Measurements from ENCODE around the gene HMGXB3.
"Not testable (repeated sequence)": the region's sequence is repeated elsewhere in the genome, so short reads cannot be mapped to it uniquely, and the experiment has no call there.

The HMGXB3 gene

GRCh38 chr5:150014456-150014855 lies 13.9 kb downstream of the HMGXB3 start:
- no peak overlapping the region for H3K4me3 ChIP-seq (ENCODE audit: low read length)
- no peak overlapping the region for H3K9ac ChIP-seq (ENCODE audit: low read length)
- no peaks in the 10 kb centered on the region for H3K27me3 ChIP-seq (ENCODE audit: control insufficient read depth, insufficient read depth, low read length)
- peaks cover 10% of the 10 kb centered on the region for H3K4me1 ChIP-seq (ENCODE audit: control insufficient read depth, insufficient read depth, low read length)
- no peaks in the 10 kb centered on the region for H3K9me3 ChIP-seq (ENCODE audit: control insufficient read depth, low read length)
- H3K36me3 ChIP-seq (ENCODE audit: control insufficient read depth, insufficient read depth, low read length): peaks cover 23% of the 10 kb centered on the region

GRCh38 chr5:150015415-150015814 lies 14.9 kb downstream of the HMGXB3 start:
- no peaks in the 10 kb centered on the region for H3K27me3 ChIP-seq (ENCODE audit: control insufficient read depth, insufficient read depth, low read length)
- no peak overlapping the region for H3K4me3 ChIP-seq (ENCODE audit: low read length)
- no peak overlapping the region for H3K9ac ChIP-seq (ENCODE audit: low read length)
- H3K36me3 ChIP-seq (ENCODE audit: control insufficient read depth, insufficient read depth, low read length): peaks cover 17% of the 10 kb centered on the region
- peaks cover 10% of the 10 kb centered on the region for H3K4me1 ChIP-seq (ENCODE audit: control insufficient read depth, insufficient read depth, low read length)
- no peaks in the 10 kb centered on the region for H3K9me3 ChIP-seq (ENCODE audit: control insufficient read depth, low read length)

DNA sequence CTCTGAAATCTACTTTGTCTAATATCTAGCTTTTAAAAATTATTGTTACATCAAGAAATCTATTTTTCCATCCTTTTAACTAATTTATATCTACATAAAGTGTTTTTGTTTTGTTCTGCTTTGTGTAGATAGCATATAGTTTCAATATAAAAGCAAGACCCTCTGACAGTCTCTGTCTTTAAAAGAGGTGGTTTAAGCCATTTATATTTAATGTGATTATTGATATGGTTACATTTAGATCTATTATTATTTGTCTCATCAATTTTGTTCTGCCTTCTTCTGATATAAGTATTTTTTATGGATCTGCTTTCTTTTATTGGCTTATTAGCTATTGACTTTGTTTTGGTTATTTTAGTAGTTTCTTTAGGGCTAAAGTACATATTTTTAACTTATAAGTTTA lies 16.0 kb downstream of the HMGXB3 start:
- H3K4me1 ChIP-seq (ENCODE audit: control insufficient read depth, insufficient read depth, low read length): peaks cover 12% of the 10 kb centered on the region
- H3K27me3 ChIP-seq (ENCODE audit: control insufficient read depth, insufficient read depth, low read length): no peaks in the 10 kb centered on the region
- H3K4me3 ChIP-seq (ENCODE audit: low read length): no peak overlapping the region
- no peak overlapping the region for H3K9ac ChIP-seq (ENCODE audit: low read length)
- H3K36me3 ChIP-seq (ENCODE audit: control insufficient read depth, insufficient read depth, low read length): peaks cover 11% of the 10 kb centered on the region
- no peaks in the 10 kb centered on the region for H3K9me3 ChIP-seq (ENCODE audit: control insufficient read depth, low read length)

DNA sequence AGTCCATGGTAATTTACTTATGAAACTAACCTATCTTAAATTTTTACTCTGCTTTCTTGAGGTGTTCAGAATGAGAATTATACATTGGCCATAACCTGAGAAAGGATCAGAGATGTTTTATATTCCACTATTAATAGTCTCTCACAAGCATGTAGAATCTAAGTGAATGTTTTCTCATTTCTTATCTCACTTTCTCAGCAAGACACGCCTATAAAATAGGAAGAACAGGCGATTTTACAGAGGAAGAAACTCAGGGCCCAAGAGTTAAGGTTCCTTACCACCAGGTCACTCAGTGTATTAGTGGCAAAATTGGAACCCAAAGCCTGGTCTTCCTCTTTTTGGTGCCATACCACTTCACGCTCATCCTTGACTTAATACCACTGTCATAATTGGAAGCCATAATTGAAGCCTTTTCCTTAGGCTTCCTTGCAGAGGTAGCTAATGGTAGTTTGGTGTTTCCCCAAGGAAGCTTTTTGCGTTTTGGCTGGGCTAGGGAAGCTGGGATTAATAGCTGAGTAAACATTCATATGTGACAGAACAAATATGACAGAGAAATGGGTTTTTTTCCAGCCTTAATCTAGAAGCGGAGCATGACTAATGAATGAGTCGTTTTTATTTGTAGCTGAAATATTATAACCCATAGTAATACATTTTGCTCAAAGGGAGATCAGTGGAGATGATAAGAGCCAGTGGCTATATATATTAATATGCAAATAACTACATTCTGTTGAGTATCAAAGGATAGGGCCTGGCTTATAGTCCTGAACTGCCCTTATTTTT lies 16.9 kb downstream of the HMGXB3 start:
- Histone ChIP-seq H3K36me3 (ENCODE audit: control insufficient read depth, insufficient read depth, low read length) (peaks cover 7% of the 10 kb centered on the region), H3K27me3 (ENCODE audit: control insufficient read depth, insufficient read depth, low read length) (no peaks in the 10 kb centered on the region), H3K4me1 (ENCODE audit: control insufficient read depth, insufficient read depth, low read length) (peaks cover 17% of the 10 kb centered on the region), H3K4me3 (ENCODE audit: low read length) (no peak overlapping the region), H3K9ac (ENCODE audit: low read length) (no peak overlapping the region), H3K9me3 (ENCODE audit: control insufficient read depth, low read length) (no peaks in the 10 kb centered on the region)

- Histone ChIP-seq H3K9me3 (ENCODE audit: control insufficient read depth, low read length) (no peaks in the 10 kb centered on the region), H3K9ac (ENCODE audit: low read length) (no peak overlapping the region), H3K4me3 (ENCODE audit: low read length) (no peak overlapping the region), H3K4me1 (ENCODE audit: control insufficient read depth, insufficient read depth, low read length) (peaks cover 17% of the 10 kb centered on the region), H3K36me3 (ENCODE audit: control insufficient read depth, insufficient read depth, low read length) (no peaks in the 10 kb centered on the region), H3K27me3 (ENCODE audit: control insufficient read depth, insufficient read depth, low read length) (no peaks in the 10 kb centered on the region)
Measured at GRCh38 chr5:150020249-150020648, 19.7 kb downstream of the HMGXB3 start.

DNA sequence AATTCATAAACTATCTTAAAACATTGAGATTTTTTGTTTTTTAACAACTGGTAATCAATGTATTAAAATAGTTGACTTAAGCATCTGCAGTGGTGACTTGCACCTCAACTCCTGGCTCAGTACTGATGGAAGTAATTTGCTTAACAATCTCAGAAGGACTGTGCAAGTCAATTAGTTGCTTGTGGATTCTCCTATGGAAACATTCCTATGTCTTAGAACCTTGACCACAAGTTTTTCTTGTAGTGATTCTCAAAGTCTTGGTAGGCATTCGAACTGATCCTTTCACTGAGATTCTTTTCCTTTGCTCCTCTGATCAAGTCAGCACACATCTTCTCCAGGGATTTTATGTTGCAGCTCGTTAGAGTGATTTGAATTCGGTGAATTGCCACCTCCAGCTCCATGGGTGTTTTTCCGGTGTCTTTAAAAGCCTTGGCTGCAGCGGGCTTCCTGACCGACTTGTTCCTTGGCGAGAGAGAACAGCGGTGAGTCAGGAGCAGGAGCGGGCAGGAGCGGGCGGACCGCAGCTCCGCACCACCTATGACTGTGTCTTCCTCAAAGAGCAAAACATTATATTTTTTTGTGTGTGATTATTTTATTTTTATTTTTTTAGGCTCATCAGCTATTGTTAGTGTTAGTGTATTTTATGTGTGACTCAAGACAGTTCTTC lies 21.1 kb downstream of the HMGXB3 start:
- no peaks in the 10 kb centered on the region for H3K27me3 ChIP-seq (ENCODE audit: control insufficient read depth, insufficient read depth, low read length)
- peaks cover 17% of the 10 kb centered on the region for H3K4me1 ChIP-seq (ENCODE audit: control insufficient read depth, insufficient read depth, low read length)
- H3K9me3 ChIP-seq (ENCODE audit: control insufficient read depth, low read length): no peaks in the 10 kb centered on the region
- H3K4me3 ChIP-seq (ENCODE audit: low read length): no peak overlapping the region
- H3K9ac ChIP-seq (ENCODE audit: low read length): no peak overlapping the region
- peaks cover 8% of the 10 kb centered on the region for H3K36me3 ChIP-seq (ENCODE audit: control insufficient read depth, insufficient read depth, low read length)

DNA sequence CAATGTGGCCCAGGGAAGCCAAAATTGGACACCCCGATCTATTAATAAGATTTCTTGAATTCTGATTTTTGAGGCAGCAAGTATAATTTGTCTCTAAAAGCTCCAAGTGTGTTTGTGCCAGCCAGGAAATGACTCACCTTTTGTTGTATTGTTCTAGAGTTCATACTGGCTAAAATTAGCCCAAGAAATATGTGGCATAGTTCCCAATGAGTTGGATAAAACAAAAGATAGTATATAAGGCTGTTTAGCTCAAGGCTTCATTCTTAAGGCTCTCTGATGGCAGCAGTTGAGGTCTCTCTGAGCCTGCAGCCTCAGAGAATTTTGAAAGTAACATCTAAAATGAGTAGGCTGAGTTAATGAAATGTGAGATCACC lies 21.6 kb downstream of the HMGXB3 start:
- no peak overlapping the region for H3K4me3 ChIP-seq (ENCODE audit: low read length)
- peaks cover 17% of the 10 kb centered on the region for H3K4me1 ChIP-seq (ENCODE audit: control insufficient read depth, insufficient read depth, low read length)

DNA sequence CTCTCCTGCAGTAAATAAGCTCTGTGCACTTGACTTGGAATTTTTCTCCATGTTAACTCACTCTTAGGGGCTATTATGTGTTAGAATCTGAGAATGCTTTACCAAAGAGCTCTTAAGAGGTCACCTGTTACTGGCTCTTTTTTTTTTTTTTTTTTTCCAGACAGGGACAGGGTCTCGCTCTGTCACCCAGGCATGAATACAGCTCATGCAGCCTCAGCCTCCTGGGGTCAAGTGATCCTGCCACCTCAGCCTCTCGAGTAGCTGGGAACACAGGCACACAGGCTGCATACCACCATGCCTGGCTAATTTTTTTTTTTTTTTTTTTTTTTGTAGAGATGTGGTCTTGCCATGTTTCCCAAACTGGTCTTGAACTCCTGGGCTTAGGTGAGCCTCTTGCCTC lies 22.1 kb downstream of the HMGXB3 start:
- Histone ChIP-seq H3K36me3 (ENCODE audit: control insufficient read depth, insufficient read depth, low read length) (peaks cover 9% of the 10 kb centered on the region), H3K4me3 (ENCODE audit: low read length) (no peak overlapping the region)

More for the DNA sequence above, 21.6 kb downstream of the HMGXB3 start:
- no peaks in the 10 kb centered on the region for H3K27me3 ChIP-seq (ENCODE audit: control insufficient read depth, insufficient read depth, low read length)
- H3K36me3 ChIP-seq (ENCODE audit: control insufficient read depth, insufficient read depth, low read length): peaks cover 9% of the 10 kb centered on the region
- no peaks in the 10 kb centered on the region for H3K9me3 ChIP-seq (ENCODE audit: control insufficient read depth, low read length)
- no peak overlapping the region for H3K9ac ChIP-seq (ENCODE audit: low read length)

GRCh38 chr5:150023136-150023535 lies 22.6 kb downstream of the HMGXB3 start:
- H3K9ac ChIP-seq (ENCODE audit: low read length): no peak overlapping the region
- no peaks in the 10 kb centered on the region for H3K27me3 ChIP-seq (ENCODE audit: control insufficient read depth, insufficient read depth, low read length)
- peaks cover 7% of the 10 kb centered on the region for H3K4me1 ChIP-seq (ENCODE audit: control insufficient read depth, insufficient read depth, low read length)
- peaks cover 9% of the 10 kb centered on the region for H3K36me3 ChIP-seq (ENCODE audit: control insufficient read depth, insufficient read depth, low read length)
- H3K4me3 ChIP-seq (ENCODE audit: low read length): no peak overlapping the region
- no peaks in the 10 kb centered on the region for H3K9me3 ChIP-seq (ENCODE audit: control insufficient read depth, low read length)

More for the DNA sequence above, 22.1 kb downstream of the HMGXB3 start:
- peaks cover 11% of the 10 kb centered on the region for H3K4me1 ChIP-seq (ENCODE audit: control insufficient read depth, insufficient read depth, low read length)
- H3K27me3 ChIP-seq (ENCODE audit: control insufficient read depth, insufficient read depth, low read length): no peaks in the 10 kb centered on the region
- no peak overlapping the region for H3K9ac ChIP-seq (ENCODE audit: low read length)
- H3K9me3 ChIP-seq (ENCODE audit: control insufficient read depth, low read length): no peaks in the 10 kb centered on the region

- Histone ChIP-seq H3K4me3 (ENCODE audit: low read length) (no peak overlapping the region), H3K36me3 (ENCODE audit: control insufficient read depth, insufficient read depth, low read length) (peaks cover 9% of the 10 kb centered on the region), H3K9ac (ENCODE audit: low read length) (no peak overlapping the region), H3K9me3 (ENCODE audit: control insufficient read depth, low read length) (no peaks in the 10 kb centered on the region), H3K4me1 (ENCODE audit: control insufficient read depth, insufficient read depth, low read length) (peaks cover 7% of the 10 kb centered on the region), H3K27me3 (ENCODE audit: control insufficient read depth, insufficient read depth, low read length) (no peaks in the 10 kb centered on the region)
Measured at GRCh38 chr5:150024346-150024984, 23.9 kb downstream of the HMGXB3 start.

- Histone ChIP-seq H3K36me3 (ENCODE audit: control insufficient read depth, insufficient read depth, low read length) (peaks cover 14% of the 10 kb centered on the region), H3K9ac (ENCODE audit: low read length) (no peak overlapping the region), H3K27me3 (ENCODE audit: control insufficient read depth, insufficient read depth, low read length) (no peaks in the 10 kb centered on the region), H3K4me3 (ENCODE audit: low read length) (no peak overlapping the region), H3K9me3 (ENCODE audit: control insufficient read depth, low read length) (no peaks in the 10 kb centered on the region), H3K4me1 (ENCODE audit: control insufficient read depth, insufficient read depth, low read length) (peaks cover 3% of the 10 kb centered on the region)
Measured at GRCh38 chr5:150026682-150027172, 26.2 kb downstream of the HMGXB3 start.

- not testable (repeated sequence) for H3K9ac ChIP-seq (ENCODE audit: low read length); H3K4me3 ChIP-seq (ENCODE audit: low read length); H3K4me1 ChIP-seq (ENCODE audit: control insufficient read depth, insufficient read depth, low read length); H3K27me3 ChIP-seq (ENCODE audit: control insufficient read depth, insufficient read depth, low read length); H3K9me3 ChIP-seq (ENCODE audit: control insufficient read depth, low read length)
- H3K36me3 ChIP-seq (ENCODE audit: control insufficient read depth, insufficient read depth, low read length): peaks cover 14% of the 10 kb centered on the region
Measured at GRCh38 chr5:150028047-150028446, 27.5 kb downstream of the HMGXB3 start.
